Measurements from ENCODE around the gene CNOT4.
A peak's percentile ranks its signal among the peaks of the same experiment; 100 is the strongest.
"Not testable (repeated sequence)": the region's sequence is repeated elsewhere in the genome, so short reads cannot be mapped to it uniquely, and the experiment has no call there.

Gene CNOT4

DNA sequence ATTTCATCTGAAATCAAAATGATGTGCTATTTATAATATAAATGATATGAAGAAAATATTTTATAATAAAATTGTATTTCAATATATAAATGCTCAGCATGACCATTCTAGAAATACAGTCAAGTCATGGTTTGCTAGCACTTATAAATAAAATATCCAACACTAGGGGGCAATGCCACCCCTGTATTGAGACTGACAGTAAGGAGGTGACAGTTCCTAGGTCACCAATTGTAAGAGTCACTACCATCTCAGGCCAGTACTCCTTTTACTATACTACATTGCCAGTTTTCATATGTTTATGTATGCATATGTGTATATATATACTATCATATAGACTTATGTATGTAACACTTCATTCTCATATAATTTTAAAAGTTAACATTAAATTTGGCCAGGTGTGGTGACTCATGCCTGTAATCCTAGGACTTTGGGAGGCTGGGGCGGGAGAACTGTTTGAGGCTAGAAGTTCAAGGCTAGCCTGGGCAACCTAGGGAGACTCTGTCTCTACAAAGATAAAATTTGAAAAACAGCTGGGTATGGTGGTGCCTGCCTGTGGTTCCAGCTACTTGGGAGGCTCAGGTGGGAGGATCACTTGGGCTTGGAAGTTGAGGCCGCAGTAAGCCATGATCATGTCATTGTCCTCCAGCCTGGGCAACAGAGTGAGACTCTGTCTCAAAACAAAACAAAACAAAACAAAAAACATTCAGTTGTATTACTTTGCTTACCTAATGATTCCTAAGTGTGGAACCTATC, 2.4 kb upstream of the CNOT4 start:
- DNase-seq, result peak; percentile 20

DNA sequence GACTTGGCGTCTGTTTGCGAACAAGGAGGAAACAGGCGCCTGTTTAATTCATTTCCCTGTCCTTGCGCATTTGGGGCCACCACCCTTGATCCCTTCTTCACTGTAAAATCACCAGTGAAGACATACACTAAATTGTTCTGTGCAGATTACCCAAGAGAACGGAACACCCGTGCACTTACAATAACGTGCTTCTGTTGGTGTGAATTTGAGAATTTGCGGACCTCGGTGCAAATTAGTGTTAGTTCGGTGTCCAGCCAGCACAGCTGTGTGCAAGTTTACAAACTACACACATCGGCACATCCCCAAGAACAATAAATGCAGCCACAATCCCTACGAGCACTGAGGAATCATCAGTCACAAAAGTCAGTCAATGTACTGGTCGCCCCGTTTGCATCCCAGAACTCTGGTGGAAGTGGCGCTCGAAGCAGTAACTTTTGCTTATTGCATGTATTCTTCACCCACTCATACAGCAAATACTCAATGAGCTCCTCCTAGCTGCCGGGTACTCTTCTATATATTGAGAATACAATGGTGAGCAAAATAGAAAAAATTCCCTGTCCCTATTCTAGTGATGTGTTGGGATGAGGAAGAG, 786 bp upstream of the CNOT4 start:
- peak; percentile 4 for DNase-seq

DNA sequence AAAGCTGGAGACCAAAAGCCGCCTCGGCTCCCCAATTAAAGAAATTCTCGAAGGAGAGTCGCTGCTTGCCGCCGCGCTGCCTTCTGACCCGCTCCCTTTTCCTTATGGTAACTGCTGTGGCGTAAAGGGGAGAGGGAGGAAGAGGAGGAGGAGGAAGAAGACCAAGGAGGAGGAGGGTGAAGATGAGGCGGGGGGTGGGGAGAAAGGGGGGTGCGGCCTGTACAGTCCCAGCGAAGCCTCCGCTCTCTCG, 388 bp downstream of the CNOT4 start:
- DNase-seq, result no peak

DNA sequence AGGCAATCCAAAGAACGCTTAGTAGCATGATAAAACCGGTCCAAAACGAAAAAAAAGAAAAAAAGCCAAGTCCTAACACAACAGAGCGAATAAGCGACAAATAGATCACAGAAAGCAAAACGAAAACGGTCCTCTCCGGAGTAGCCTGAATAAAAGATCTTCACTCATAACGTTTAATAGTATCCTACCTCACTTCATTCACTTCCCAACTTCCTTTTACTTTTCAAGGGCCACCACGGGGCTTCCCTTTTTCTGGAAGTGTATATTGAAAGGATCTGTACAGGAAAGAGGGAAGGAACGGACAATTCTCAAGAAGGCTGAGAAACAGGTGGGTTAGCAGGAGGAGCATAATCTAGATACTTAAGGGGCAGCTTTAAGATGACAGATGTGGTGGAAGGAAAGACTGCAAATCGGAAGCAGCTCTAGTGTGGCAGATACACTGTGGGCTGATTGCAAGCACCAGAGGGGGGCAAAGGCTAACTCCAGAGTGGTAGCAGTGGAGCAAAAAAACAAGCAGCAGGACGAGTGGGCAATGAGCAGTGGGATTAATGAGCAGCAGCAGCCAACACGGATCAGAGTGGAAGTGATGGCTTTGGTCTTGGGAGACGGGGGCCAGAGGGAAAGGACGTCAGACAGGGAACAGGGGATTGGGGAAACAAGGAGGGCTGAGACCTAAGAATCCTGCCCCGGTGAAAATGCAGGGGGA, 866 bp downstream of the CNOT4 start:
- no peak for DNase-seq

DNA sequence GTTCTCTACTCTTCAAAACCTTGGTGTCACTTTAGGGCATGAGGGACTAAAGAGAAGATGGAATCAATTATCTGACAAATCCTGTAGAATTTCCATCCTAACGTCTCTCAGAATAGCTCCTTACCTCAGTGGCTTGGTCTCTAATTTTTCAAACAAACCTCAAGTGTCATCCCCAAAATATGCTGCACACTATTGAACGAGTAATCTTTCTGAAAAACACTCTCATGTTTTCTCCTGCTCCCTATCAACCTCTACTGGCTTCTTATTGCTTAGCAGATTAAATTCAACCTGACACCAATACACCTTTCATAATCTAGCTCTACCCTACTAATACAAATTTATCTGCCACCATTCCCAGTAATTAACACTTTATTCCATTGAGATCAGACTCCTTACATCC, 8.5 kb downstream of the CNOT4 start:
- DNase-seq, result no peak

DNA sequence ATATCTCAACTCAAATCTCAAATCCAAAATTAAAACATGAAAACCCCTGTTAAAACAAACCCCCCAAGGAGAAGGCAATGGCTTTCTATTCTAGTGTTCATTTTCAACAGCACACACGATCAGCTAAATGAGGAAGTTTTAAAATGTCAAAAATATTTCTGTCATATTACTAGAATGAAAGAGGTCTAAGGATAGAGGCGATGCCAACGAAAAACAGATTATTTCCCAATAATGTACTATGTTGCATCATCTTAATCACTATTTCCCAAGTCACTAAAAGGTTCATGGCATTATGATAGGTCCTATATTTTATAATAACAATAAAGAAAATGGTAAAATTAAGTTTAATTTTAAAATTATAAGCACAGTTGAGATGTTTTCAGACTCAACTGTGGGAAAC, 10.1 kb downstream of the CNOT4 start:
- DNase-seq, result no peak

DNA sequence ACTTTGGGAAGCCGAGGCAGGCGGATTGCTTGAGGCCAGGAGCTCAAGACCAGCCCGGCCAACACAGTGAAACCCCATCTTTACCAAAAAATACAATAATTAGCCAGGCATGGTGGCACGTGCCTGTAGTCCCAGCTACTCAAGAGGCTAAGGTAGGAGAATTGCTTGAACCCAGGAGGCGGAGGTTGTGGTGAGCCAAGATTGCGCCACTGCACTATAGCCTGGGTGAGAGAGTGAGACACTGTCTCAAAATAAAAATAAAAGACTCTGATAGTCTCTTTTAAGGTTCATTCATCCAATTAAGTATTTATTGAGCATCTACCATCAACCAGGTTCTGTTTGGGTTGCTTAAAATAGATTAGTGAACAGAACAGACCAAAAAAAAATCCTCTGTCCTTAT, 12.7 kb downstream of the CNOT4 start:
- DNase-seq, result not testable (repeated sequence)

DNA sequence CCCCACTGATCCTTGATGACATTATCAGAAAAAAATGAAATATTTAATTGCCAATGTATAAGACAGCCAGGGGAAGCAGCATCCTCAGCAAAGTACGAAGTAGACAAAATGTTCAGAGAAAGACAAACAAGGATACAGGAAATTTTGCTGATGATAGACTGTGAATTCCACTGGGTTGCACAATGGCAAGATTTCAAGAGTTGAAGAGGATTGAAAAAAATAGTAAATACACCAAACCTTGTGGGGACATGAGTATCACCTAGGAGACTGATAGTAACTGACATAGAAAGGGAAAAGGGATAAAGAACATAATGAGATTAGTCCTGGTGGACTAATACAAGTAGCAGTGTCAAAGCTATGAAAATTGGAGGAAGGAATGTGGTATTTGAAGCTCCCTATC, 16.5 kb downstream of the CNOT4 start:
- no peak for DNase-seq

DNA sequence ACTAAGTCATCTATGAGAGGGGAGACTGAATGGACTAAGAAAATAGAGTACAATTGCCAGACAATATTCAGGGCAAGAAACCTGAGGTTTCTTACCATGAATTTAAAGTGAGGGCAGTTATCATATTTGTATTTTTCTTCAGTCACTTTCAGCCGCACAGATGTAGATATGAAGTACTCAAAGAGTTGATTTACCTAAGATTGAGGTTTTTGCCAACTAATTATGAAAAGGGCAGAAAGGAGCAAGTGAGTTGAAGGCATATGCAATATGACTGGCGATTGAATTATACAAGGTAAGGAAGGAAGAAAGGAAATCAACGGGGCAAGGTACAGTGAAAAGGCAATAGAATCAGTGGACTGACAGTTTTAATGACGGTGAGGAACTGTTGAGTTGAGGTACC, 17.8 kb downstream of the CNOT4 start:
- DNase-seq, result no peak

DNA sequence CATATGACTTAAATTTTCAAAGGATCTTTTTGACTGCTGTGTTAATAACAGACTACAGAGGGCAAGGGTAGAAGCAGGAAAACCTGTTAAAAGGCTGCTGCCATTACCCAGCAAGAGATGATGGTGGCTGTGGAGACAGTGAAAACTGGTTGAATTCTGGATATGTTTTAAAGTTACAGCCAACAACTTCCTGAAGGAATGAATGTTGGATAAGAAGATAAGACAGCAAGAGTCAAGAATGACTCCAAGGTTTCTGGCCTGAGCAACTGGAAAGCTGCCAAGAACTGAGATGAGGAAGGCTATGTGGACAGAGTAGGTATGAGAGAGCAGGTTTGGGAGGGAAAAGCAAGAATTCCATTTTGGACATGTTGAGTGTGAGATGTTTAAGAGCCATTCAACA, 19.1 kb downstream of the CNOT4 start:
- no peak for DNase-seq

DNA sequence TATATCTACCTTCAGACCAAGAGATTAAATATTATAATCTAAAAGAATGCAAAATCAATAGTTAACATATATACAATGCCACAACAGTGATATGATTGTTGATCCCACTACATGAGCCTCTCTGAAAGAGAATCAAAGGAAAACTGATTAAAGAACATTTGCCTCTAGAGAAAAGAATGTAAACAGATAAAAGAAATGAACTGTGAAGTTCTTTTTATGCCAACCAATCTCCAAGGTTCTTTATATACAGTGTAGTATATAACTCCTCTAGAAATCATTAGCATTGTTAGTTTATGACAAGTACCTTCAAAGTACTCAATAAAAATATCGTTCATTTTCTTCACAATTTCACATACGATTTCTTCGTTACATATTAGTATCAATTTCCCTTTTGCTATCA, 20.1 kb downstream of the CNOT4 start:
- no peak for DNase-seq

DNA sequence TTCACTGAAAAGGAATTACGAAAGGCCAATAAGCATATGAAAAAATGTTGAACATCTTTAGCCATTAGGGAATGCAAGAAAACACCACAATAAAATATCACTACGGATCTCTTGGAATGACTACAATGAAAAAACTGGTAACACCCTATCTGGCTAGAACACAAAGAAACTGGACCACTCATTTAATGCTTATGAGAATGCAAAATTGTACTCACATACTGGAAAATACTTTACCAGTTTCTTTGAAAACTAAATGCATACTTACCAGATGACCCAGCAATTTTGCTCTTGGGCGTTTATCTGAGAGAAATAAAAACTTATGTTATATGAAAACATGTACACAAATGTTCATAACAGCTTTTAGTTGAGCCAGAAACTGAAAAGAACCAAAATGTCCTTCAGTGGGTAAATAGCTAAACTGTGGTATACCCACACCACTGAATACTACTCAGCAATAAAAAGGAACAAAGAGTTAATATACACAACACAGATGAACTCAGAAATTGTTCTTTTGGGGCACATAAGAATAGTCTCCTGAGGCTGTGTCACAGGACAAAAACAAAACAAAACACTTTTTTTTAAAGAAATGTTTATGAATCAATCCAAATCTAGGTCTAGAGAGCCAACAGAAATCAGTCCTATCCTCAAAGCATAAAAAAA, 23.5 kb downstream of the CNOT4 start:
- DNase-seq, result no peak

DNA sequence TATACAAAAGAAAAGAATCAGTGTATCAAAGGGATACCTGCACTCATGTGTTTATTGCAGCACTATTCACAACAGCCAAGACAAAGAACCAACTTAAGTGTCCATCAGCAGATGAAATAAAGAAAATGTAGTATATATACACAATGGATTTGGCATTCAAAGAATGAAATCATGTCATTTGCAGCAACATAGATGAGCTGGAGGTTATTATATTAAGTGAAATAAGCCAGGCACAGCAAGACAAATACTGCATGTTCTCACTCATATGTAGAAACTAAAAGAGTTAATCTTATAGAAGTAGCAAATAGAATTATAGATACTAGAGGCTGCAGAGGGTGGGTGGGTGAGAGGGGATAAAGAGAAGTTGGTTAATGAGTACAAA, 28.3 kb downstream of the CNOT4 start:
- DNase-seq, result no peak

DNA sequence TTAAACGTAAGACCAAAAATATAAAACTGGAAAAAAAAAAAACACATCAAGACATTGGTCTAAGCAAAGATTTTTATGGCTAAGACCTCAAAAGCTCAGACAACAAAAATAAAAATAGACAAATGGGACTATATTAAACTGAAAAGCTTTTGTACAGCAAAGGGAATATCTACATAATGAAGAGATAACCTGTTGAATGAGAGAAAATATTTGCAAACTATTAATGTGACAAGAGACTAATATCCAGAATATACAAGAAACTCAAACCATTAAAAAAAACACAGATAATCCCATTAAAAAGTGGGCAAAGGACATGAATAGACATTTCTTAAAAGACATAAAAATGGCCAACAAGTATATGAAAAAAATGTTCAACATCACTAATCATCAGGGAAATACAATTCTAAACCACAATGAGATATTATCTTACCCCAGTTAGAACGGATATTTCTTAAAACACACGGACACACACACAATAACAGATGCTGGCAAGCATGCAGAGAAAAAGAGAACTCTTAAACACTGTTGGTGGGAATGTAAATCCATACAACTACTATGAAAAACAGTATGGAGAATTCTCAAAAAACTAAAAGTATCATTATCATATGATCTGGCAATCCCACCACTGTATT, 28.8 kb downstream of the CNOT4 start:
- no peak for DNase-seq

DNA sequence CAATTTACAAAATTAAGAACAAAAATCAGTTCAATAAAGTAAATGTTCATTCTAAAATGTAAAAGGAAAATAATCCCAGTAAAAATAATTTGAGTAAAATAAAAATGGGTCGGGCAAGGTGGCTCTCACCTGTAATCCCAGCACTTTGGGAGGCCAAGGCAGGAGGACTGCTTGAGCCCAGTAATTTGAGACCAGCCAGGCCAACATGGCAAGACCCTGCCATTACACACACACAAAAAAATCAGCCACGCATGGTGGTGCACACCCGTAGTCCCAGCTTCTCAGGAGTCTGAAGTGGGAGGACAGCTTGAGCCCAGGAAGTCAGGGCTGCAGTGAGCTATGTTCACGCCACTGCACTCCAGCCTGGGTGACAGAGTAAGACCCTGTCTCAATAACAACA, 34.4 kb downstream of the CNOT4 start:
- no peak for DNase-seq

DNA sequence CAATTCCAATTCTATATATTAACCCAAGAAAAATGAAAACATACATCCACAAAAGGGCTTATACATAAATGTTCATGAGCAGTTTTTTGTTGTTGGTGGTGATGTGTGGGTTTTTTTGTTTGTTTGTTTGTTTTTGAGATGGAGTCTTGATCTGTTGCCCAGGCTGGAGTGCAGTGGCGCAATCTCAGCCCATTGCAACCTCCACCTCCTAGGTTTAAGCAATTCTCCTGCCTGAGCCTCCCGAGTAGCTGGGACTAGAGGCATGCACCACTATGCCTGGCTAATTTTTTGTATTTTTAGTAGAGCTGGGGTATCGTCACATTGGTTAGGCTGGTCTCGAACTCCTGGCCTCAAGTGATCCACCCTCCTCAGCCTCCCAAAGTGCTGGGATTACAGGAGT, 40.2 kb downstream of the CNOT4 start:
- DNase-seq, result not testable (repeated sequence)

DNA sequence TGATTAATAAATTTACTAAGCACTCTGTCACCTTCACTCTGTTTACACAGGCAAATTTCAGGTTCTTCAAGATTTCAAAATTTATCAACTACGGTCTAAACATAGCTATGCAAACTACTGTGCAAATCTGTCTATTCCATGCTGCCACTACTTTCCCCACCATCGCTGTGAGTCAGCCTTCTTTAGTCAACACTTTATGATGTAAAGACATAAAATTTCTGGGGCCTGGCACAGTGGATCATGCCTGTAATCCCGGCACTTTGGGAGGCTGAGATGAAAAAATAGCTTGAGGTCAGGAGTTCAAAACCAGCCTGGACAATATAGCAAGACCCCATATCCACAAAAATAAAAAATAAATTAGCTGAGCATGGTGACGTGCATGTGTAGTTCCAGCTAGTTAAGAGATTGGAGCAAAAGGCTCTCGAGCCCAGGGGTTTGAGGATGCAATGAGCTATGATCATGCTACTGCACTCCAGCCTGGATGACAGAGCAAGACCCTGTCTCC, 42.6 kb downstream of the CNOT4 start:
- DNase-seq, result no peak

DNA sequence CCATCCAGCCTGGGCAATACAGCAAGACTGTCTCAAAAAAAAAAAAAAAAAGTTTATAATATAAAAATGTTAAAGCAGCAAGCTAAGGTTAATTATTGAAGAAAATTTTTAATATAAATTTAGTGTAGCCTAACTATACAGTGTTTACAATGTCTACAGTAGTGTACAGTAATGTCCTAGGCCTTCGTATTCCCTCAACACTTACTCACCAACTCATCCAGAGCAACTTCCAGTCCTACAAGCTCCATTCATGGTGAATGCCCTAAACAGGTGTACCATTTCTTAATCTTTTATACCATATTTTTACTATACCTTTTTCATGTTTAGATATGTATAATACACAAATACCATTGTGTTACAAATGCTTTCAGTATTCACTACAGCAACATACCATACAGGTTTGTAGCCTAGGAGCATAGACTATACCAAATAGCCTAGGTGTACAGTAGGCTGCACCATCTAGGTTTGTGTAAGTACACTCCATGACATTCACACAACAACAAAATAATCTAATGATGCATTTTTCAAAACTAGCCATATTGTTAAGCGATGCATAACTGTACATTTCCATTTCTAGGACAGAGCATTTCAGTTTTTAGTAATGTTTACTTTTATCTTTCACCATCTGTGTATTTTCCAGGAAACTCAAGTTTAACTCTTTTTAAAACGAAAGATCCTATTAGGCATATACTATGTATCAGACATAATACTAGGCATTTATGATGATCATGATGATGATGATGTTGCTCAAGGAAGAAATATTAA, 43.3 kb downstream of the CNOT4 start:
- no peak for DNase-seq

DNA sequence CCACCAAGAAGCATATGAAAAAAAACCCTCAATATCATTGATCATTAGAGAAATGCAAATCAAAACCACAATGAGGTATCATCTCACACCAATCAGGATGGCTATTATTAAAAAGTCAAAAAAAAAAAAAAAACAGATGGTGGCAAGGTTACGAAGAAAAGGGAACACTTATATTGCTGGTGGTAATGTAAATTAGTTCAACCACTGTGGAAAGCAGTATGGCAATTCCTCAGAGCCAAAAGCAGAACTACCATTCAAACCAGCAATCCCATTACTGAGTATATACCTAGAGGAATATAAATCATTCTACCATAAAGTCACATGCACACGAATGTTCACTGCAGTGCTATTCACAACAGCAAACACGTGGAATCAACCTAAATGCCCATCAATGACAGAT, 46.0 kb downstream of the CNOT4 start:
- DNase-seq, result no peak

DNA sequence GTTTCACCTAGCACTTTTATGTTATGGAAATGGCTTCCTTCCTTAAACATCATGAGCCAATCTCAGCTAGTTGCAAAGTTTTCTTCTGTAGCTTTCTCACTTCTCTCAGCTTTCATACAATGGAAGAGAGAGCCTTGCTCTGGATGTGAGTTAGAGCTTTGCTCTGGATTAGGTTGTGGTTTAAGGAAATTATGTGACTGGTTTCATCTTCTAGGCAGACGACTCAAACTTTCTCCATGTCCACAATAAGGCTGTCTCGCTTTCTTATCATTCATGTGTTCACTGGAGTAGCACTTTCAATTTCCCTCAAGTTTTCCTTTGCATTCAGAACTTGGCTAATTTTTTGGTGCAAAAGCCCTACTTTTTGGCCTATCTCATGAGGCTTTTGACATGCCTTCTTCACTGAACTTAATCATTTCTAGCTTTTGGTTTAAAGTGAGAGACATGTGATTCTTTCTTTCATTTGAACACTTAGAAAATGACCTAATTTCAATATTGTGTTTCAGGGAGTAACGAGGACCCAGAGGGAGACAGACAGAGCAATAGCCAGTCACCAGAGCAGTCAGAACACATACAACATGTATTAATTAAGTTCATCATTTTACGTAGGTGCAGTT, 49.8 kb downstream of the CNOT4 start:
- DNase-seq, result no peak

DNA sequence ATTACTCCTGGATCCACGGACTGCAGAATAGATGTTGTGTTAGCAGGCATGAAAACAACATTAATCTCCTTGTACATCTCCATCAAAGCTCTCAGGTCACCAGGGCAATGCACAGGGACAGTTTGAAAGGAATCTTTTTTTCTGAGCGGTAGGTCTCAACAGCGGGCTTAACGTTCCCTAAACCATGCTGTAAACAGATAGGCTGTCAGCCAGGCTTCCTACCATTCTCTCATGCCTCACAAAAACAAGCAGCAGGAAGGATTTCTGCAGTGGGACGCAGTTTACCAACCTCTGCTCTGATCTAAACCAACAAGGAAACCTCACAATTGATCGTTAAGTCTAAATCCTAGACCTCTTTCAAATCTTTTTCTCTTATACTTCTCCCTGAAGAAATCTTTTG, 50.8 kb downstream of the CNOT4 start:
- DNase-seq, result no peak

DNA sequence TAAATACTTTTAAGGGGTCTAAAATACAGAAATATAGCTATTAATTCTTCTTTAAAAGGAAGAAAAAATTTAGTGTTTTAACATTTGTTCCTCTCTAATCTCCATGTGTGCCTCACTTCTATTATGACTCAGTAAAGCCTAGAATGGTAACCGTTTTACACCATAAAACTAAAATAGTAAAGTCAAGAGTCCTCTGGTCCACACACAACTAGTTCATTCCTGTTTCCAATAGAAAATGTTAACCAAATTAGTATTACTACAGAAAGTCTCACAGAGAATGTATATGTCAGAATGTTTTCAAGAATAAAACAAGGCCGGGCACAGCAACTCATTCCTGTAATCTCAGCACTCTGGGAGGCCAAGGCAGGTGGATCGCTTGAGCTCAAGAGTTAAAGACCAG, 55.8 kb downstream of the CNOT4 start:
- no peak for DNase-seq
